GM10266 (cell line): ENCODE data around the gene COPG2.

Experiments
- DNase-seq: peaks from one replicate; pipeline ENCODE4 v3.0.0; 2012; ENCODE audit errors: extremely low spot score
- TF ChIP-seq, protein P1 (sequence below): IDR thresholded peaks from 2 replicates; pipeline ENCODE4 v1.5.1; 2012; ENCODE audit warnings: mild to moderate bottlenecking, low read depth; ENCODE audit not compliant: control insufficient read depth, insufficient read depth; ENCODE audit errors: missing control alignments

COPG2 gene

DNA sequence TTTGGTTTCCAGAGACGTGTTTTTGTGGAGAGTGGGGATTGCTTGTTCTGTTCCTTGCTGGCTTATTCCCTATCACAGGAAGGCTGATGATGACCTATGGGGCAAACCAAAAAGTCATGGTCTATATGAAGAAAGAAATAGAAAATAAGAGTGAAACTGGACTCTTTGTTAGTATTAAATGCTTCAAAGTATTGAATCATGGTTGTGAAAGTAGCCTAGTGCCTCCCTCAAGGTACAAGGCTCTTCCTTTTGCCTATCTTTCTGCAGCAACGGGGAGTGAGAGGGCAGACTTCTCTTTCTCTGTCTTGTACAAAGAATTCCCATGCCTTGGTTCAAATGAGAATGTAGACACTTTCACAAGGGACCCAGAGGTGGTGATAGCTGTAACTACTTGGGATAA, 167.6 kb downstream of the COPG2 start:
- no peak for DNase-seq
- TF ChIP-seq, protein P1, sequence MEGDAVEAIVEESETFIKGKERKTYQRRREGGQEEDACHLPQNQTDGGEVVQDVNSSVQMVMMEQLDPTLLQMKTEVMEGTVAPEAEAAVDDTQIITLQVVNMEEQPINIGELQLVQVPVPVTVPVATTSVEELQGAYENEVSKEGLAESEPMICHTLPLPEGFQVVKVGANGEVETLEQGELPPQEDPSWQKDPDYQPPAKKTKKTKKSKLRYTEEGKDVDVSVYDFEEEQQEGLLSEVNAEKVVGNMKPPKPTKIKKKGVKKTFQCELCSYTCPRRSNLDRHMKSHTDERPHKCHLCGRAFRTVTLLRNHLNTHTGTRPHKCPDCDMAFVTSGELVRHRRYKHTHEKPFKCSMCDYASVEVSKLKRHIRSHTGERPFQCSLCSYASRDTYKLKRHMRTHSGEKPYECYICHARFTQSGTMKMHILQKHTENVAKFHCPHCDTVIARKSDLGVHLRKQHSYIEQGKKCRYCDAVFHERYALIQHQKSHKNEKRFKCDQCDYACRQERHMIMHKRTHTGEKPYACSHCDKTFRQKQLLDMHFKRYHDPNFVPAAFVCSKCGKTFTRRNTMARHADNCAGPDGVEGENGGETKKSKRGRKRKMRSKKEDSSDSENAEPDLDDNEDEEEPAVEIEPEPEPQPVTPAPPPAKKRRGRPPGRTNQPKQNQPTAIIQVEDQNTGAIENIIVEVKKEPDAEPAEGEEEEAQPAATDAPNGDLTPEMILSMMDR, result no peak

DNA sequence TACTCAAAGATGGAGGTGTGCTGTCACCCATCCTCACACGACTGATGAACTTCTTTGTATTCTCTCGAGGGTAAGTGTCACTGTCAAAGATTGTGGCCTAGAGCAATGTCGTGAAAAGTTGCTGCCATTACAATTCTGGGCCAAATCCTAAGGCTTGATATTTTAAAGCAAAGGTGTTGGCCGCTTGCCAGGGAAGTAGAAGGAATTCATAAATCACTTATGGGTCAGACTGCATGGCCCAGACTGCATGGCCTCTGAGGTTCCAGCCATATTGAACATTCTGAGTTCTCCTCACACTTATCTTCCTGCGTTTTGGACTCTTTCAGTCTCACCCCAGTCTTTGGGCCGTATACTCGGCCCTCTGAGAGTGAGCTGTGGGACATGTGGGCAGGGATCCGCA, 168.1 kb downstream of the COPG2 start:
- DNase-seq, result no peak

DNA sequence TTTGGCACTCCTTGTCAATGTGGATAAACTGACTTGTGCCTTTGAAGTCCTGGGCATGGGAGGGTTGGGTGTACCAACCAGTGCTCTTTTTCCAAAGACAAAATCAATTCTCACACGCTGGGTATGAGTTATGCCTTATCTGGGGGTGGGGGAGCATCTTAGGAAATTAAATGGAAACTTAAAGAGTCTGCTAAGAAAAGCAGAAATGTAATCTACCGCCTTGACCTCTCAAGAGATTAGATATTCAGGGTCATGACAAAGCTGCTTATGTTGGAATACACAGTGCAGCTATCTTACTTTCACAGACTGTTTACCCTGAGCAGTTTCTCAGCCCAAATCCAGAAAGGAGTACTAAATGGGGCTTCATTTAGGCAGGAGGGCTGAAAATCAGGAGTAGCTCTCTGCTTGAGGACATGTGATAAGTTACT, 174.1 kb downstream of the COPG2 start:
- no peak for DNase-seq
- TF ChIP-seq, protein P1, result no peak

More for the DNA sequence above, 168.1 kb downstream of the COPG2 start:
- TF ChIP-seq, protein P1, result no peak

DNA sequence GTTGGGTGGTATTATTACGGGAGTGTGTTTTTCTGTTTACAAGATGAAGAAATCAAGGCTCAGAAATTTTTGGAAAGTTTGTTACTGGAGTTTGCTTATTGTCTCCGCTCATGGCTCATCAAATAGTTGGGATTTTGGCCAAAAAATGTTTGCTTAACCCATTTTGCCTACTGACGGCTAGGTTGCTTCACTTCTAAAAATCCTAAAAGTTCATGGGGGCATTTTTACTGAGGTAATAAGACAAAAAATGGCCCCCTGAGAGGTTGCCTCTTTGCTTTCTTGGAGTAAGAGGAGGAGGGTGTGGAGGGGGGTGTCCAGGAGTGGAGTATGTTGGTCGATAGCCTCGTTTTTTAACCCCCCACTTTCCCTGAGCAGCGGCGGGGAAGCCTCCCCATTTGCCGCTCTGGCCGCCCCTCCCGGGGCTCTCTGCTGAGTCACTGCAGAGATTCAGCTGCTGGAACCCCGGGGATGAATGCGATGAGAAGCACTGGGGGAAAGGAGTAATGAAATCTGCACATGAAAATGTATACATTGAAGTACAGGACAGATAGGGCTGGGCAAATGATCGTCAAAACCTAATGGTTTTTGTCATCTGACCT, 175.2 kb downstream of the COPG2 start:
- DNase-seq, result no peak
- TF ChIP-seq, protein P1, result no peak

DNA sequence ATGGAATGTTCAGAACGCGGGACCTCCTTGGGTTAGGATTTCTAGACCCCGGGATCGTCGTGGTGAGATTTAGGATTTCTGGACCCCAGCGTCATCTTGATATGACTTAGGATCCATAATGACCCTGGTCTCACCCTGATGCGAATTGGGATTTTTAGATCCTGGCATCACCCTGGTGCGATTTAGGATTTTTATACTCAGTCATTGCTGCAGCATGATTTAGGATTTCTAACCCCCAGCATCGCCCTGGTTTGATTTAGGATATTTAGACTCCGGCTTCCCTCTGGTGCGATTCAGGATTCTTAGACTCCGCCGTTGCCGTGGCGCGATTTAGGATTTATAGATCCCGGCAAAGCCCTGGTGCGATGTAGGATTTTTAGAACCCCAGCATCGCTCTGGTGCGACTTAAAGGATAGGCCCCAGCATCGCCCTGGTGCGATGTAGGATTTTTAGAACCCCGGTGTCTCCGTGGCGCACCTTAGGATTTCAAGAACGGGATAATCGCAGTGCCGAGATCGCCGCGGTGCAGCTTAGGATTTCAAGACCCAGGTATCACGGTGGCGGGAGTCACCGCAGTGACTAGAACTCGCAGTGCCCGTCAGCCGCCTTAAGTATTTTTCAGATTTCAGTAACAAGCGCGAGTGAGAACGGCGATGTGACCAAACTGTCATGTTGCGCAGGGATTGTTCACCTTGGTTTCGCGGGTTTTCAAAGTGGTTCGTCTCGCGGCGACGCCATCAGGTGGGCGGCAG, 175.8 kb downstream of the COPG2 start:
- TF ChIP-seq, protein P1, result no peak
- DNase-seq, result no peak

DNA sequence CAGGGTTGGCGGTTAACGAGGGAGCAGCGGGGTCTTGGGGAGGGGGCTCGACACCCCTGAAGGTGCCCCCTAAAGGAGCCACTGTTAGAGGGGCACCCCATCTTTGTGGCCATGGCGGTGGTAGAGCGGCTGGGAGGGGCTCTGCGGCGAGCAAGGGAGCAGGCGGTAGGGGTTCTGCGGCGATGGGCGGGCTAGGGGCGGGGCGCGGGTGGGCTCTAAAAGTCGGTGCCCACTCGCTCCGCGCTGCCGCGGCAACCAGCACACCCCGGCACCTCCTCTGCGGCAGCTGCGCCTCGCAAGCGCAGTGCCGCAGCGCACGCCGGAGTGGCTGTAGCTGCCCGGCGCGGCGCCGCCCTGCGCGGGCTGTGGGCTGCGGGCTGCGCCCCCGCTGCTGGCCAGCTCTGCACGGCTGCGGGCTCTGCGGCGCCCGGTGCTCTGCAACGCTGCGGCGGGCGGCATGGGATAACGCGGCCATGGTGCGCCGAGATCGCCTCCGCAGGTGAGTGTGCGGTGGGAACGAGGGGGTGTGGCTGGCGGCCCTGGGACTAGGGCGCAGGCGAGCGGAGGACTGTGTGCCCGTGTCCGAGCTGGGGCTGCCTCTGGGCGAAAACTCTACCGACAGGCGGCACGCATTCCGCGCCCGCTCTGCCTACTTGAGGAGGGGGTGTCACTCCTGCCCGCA, 176.6 kb downstream of the COPG2 start, which contains the start of gene MEST:
Gene MEST (plus strand): TSS at position 245 of the 682 bp plus-strand sequence. CDS start 229 bp downstream, at position 474.
- TF ChIP-seq, protein P1, result no peak
- DNase-seq, result no peak
